HG03460 (cell line): Measurements from ENCODE around the gene ADAMTS17.

Experiments
- ATAC-seq: cut with Tn5 transposase; IDR thresholded peaks from one replicate; pipeline ENCODE4 v1.9.1; 2021; ENCODE audit not compliant: unreplicated experiment

The ADAMTS17 gene

GRCh38 chr15:100341750-100342560 is at the start of gene ADAMTS17:
Gene ADAMTS17 (minus strand): TSS chr15:100341975. CDS start chr15:100341899, 76 bp downstream.
- ATAC-seq: peak; percentile 97

- ATAC-seq: no peak
Measured at GRCh38 chr15:100385300-100386050, 43.7 kb upstream of the ADAMTS17 start.

- no peak for ATAC-seq
Measured at GRCh38 chr15:100384108-100384410, 42.3 kb upstream of the ADAMTS17 start.

- ATAC-seq: no peak
Measured at GRCh38 chr15:100383302-100384107, 41.7 kb upstream of the ADAMTS17 start.

- ATAC-seq: no peak
Measured at GRCh38 chr15:100373942-100374341, 32.2 kb upstream of the ADAMTS17 start.

- no peak for ATAC-seq
Measured at GRCh38 chr15:100373120-100373896, 31.5 kb upstream of the ADAMTS17 start.

GRCh38 chr15:100372739-100373119 is 31.0 kb upstream of the ADAMTS17 start:
- ATAC-seq: no peak

GRCh38 chr15:100355342-100355741 is 13.6 kb upstream of the ADAMTS17 start:
- ATAC-seq: no peak

GRCh38 chr15:100353449-100353848 is 11.7 kb upstream of the ADAMTS17 start:
- ATAC-seq: no peak

GRCh38 chr15:100350434-100351226 is 8.9 kb upstream of the ADAMTS17 start:
- no peak for ATAC-seq

GRCh38 chr15:100349696-100350433 is 8.1 kb upstream of the ADAMTS17 start:
- peak; percentile 94 for ATAC-seq

GRCh38 chr15:100349321-100349695 is 7.5 kb upstream of the ADAMTS17 start:
- ATAC-seq: no peak

- no peak for ATAC-seq
Measured at GRCh38 chr15:100348578-100348977, 6.8 kb upstream of the ADAMTS17 start.

GRCh38 chr15:100346866-100347512 is 5.2 kb upstream of the ADAMTS17 start:
- no peak for ATAC-seq

- ATAC-seq: no peak
Measured at GRCh38 chr15:100345438-100345837, 3.7 kb upstream of the ADAMTS17 start.

GRCh38 chr15:100343251-100343650 is 1.5 kb upstream of the ADAMTS17 start:
- ATAC-seq: no peak

- no peak for ATAC-seq
Measured at GRCh38 chr15:100341239-100341749, 481 bp downstream of the ADAMTS17 start.

- ATAC-seq: no peak
Measured at GRCh38 chr15:100340721-100341238, 995 bp downstream of the ADAMTS17 start.
